Astrocyte (in vitro differentiated cells and primary cell): ENCODE results near the gene VRK2.

Experiments
- CTCF ChIP-seq: IDR thresholded peaks from 2 replicates; pipeline ENCODE4 v1.5.1; 2011; ENCODE audit warnings: low read depth, mild to moderate bottlenecking, inconsistent platforms, low read length, moderate library complexity; ENCODE audit not compliant: insufficient read depth
- EZH2 ChIP-seq: IDR thresholded peaks from 2 replicates; pipeline ENCODE4 v1.6.1; 2012; ENCODE audit warnings: mild to moderate bottlenecking, low read length, inconsistent platforms; ENCODE audit not compliant: insufficient read depth

- TF ChIP-seq CTCF: no peak
- no peak for TF ChIP-seq EZH2
Measured at GRCh38 chr2:58070765-58071164, 24.2 kb downstream of the VRK2 start.
